NT2/D1 (cell line): ENCODE data around the gene TNNT2.

Source experiments
- SUZ12 ChIP-seq: IDR thresholded peaks from 2 replicates; pipeline ENCODE4 v1.6.1; 2011; ENCODE audit not compliant: insufficient read length, insufficient read depth; ENCODE audit errors: extremely low read depth
- YY1 ChIP-seq: IDR thresholded peaks from 2 replicates; pipeline ENCODE4 v1.6.1; 2011; ENCODE audit not compliant: insufficient read length, insufficient read depth
- ZNF274 ChIP-seq: IDR thresholded peaks from 2 replicates; pipeline ENCODE4 v1.6.1; 2011; ENCODE audit warnings: mild to moderate bottlenecking, low read depth, low read length

DNA sequence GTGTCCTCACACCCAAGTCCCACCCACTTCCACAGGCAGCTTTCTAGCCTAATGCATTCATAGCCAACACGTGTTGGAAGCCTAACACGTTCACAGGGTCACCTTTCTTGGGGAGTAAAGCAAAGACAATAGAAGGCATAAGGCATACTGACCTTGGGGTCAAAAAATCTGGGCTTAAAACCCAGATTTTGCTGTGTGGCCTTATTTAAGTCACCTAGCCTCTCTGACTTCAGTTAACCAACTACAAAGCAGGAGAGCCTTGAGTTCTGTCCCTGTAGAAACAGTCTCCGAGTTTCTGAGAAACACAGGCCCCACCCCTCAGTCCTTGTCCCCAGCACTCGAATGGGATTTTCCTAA lies 1.4 kb downstream of the TNNT2 start:
- no peak for TF ChIP-seq YY1
- no peak for TF ChIP-seq ZNF274
- TF ChIP-seq SUZ12, result no peak
